K562 (cell line): ENCODE results near the gene CACNA2D2. TPM values are rescaled to one million over a fixed set of nuclear protein-coding genes. Genes with fewer than 3 reads are reported as not detected.

Experiments used
- BCOR ChIP-seq: fragments of 450-650 bp; IDR thresholded peaks from 2 replicates; pipeline ENCODE4 v1.6.1; 2016
- CBFA2T2 ChIP-seq: fragments of 450-650 bp; conservative IDR thresholded peaks from 2 replicates; pipeline ENCODE4 v1.6.1; 2017; ENCODE audit warnings: mild to moderate bottlenecking
- CBX5 ChIP-seq: IDR thresholded peaks from 2 replicates; pipeline ENCODE4 v1.6.1; 2014; ENCODE audit warnings: low read depth, borderline replicate concordance
- CCNT2 ChIP-seq: IDR thresholded peaks from 2 replicates; pipeline ENCODE4 v1.6.1; 2011; ENCODE audit warnings: borderline replicate concordance, low read depth, mild to moderate bottlenecking, moderate library complexity, mixed read lengths, low read length; ENCODE audit not compliant: insufficient read length; ENCODE audit errors: extremely low read depth
- DPF2 ChIP-seq: fragments of 450-650 bp; IDR thresholded peaks from 2 replicates; pipeline ENCODE4 v1.6.1; 2016
- ELF4 ChIP-seq: fragments of 450-650 bp; formaldehyde crosslinking; IDR thresholded peaks from 2 replicates; pipeline ENCODE4 v1.4.0; 2022; ENCODE audit warnings: missing genetic modification characterization
- EP300 ChIP-seq: IDR thresholded peaks from 2 replicates; pipeline ENCODE4 v1.6.1; 2012; ENCODE audit warnings: low read length, improper control_type of control experiment
- FOSL1 ChIP-seq: fragments of 200-800 bp; sonication (Bioruptor generic); conservative IDR thresholded peaks from 2 replicates; pipeline ENCODE4 v1.6.1; 2016; ENCODE audit warnings: missing genetic modification characterization, missing compliant biosample characterization
- GATA2 ChIP-seq: sonication (generic); formaldehyde crosslinking; IDR thresholded peaks from 2 replicates; pipeline ENCODE4 v1.4.0; 2020; ENCODE audit warnings: mild to moderate bottlenecking, missing genetic modification reagents
- HINFP ChIP-seq: fragments of 450-650 bp; conservative IDR thresholded peaks from 2 replicates; pipeline ENCODE4 v1.6.1; 2016; ENCODE audit warnings: missing genetic modification characterization, low read depth, mild to moderate bottlenecking, control low read depth, missing compliant biosample characterization
- KDM5B ChIP-seq: fragments of 200-600 bp; sonication (generic); IDR thresholded peaks from 2 replicates; pipeline ENCODE4 v1.6.1; 2012; ENCODE audit warnings: low read depth, mild to moderate bottlenecking, moderate library complexity, low read length, control low read depth, inconsistent platforms; ENCODE audit not compliant: insufficient replicate concordance
- MEF2D ChIP-seq: conservative IDR thresholded peaks from 2 replicates; pipeline ENCODE4 v1.6.1; 2016; ENCODE audit warnings: low read depth, missing genetic modification characterization, missing compliant biosample characterization
- MXI1 ChIP-seq: IDR thresholded peaks from 2 replicates; pipeline ENCODE4 v1.6.1; 2011; ENCODE audit warnings: low read depth, mild to moderate bottlenecking, improper control_type of control experiment, low read length
- MYNN ChIP-seq, 2 experiments: sonication (generic); formaldehyde crosslinking in 1 of 2; IDR thresholded peaks; 2 replicates each; pipeline versions ENCODE4 v1.5.0 to v1.6.1; 2016 to 2020; ENCODE audit warnings: antibody characterized with exemption in 1 of 2, missing genetic modification reagents in 1 of 2
- NRF1 ChIP-seq, 2 experiments: fragments of 450-650 bp; IDR thresholded peaks in 1 of 2; conservative IDR thresholded peaks in 1 of 2; 2 replicates each; pipeline ENCODE4 v1.6.1; 2014; ENCODE audit warnings: mild to moderate bottlenecking in 2 of 2
- PKNOX1 ChIP-seq: fragments of 450-650 bp; IDR thresholded peaks from 2 replicates; pipeline ENCODE4 v1.6.1; 2016
- SMARCC2 ChIP-seq: fragments of 450-650 bp; IDR thresholded peaks from 2 replicates; pipeline ENCODE4 v1.6.1; 2017; ENCODE audit warnings: antibody characterized with exemption, moderate library complexity, mild to moderate bottlenecking, low read depth
- TAL1 ChIP-seq: fragments of 450-650 bp; IDR thresholded peaks from 2 replicates; pipeline ENCODE4 v1.6.1; 2016; ENCODE audit warnings: mild to moderate bottlenecking
- ZEB2 ChIP-seq: fragments of 450-650 bp; IDR thresholded peaks from 2 replicates; pipeline ENCODE4 v1.6.1; 2016
- ZNF699 ChIP-seq: fragments of 250-450 bp; sonication (Bioruptor Pico); IDR thresholded peaks from 2 replicates; pipeline ENCODE4 v1.8.0; 2021; ENCODE audit warnings: mild to moderate bottlenecking, moderate library complexity; ENCODE audit not compliant: insufficient replicate concordance
- polyA plus RNA-seq, 8 experiments: library from polyadenylated mRNA; depleted of rRNA in 4 of 8; stranded (reverse) in 5 of 8; unstranded in 3 of 8; fragments of >200 nt; fragmentation: Nextera tagmentation in 2 of 8; fragmentation: Illumina TruSeq in 1 of 8; extraction: Ambion mirVana in 2 of 8; extraction: Trizol in 1 of 8; gene quantifications; 2 replicates each; pipeline versions ENCODE4 v1.2.1 to v1.2.3, GENCODE V29; 2011 to 2014; ENCODE audit warnings: inconsistent platforms in 1 of 8, missing spikeins in 1 of 8
- total RNA-seq, 7 experiments: library from RNA; depleted of rRNA in 6 of 7; stranded (reverse); fragments of >200 nt in 6 of 7; fragmentation: Illumina TruSeq in 2 of 7; extraction: Trizol in 2 of 7; gene quantifications; 2 replicates each; pipeline versions ENCODE4 v1.2.1 to v1.2.3, GENCODE V29; 2011 to 2021; ENCODE audit warnings: low replicate concordance in 1 of 7
- TF ChIP-seq, protein P1 (sequence below): fragments of 200-800 bp; sonication (Bioruptor generic); IDR thresholded peaks from 2 replicates; pipeline ENCODE4 v1.6.1; 2017; ENCODE audit warnings: missing genetic modification characterization, missing compliant biosample characterization
- TF ChIP-seq, protein P2 (sequence below): sonication (generic); formaldehyde crosslinking; IDR thresholded peaks from 2 replicates; pipeline ENCODE4 v1.8.0; 2022; ENCODE audit warnings: mild to moderate bottlenecking, missing genetic modification reagents

The CACNA2D2 gene
- total and polyA plus RNA-seq, 9 of the 15 experiments (the other 6 are each of a cell fraction or from before 2014, with no cell fraction given): 0.11 to 0.58 (median 0.36) TPM; not detected in 2

- TF ChIP-seq MYNN (IDR thresholded peaks at IDR 0.05) (peak; percentile 52; the same call in 1 of the 2 replicates), MYNN (CRISPR knock-in tag; IDR thresholded peaks at IDR 0.05) (no peak), NRF1 (conservative IDR thresholded peaks at IDR 0.05 in 1 of 2, IDR thresholded peaks at IDR 0.05 in 1 of 2) (peak in 1 of 2 experiments; percentile 39; a peak in 1 of 4 replicates), TAL1 (peak; percentile 92), ELF4 (0 out of 2 replicates have a peak, but pooled peaks have one; percentile 35), KDM5B (no peak), GATA2 (CRISPR knock-in tag) (peak; percentile 57; the same call in 1 of the 2 replicates), CCNT2 (peak; percentile 71), FOSL1 (tag) (peak; percentile 37; the same call in 1 of the 2 replicates), CBFA2T2 (peak; percentile 91), HINFP (no peak), EP300 (peak; percentile 84), SMARCC2 (peak; percentile 65; the same call in 1 of the 2 replicates), MXI1 (peak; percentile 33; the same call in 1 of the 2 replicates), ZEB2 (peak; percentile 88), MEF2D (tag) (no peak), CBX5 (no peak), DPF2 (peak; percentile 95), BCOR (peak; percentile 66; the same call in 1 of the 2 replicates), PKNOX1 (peak; percentile 31; the same call in 1 of the 2 replicates), ZNF699 (CRISPR knock-in tag) (no peak)
- TF ChIP-seq, protein P1, sequence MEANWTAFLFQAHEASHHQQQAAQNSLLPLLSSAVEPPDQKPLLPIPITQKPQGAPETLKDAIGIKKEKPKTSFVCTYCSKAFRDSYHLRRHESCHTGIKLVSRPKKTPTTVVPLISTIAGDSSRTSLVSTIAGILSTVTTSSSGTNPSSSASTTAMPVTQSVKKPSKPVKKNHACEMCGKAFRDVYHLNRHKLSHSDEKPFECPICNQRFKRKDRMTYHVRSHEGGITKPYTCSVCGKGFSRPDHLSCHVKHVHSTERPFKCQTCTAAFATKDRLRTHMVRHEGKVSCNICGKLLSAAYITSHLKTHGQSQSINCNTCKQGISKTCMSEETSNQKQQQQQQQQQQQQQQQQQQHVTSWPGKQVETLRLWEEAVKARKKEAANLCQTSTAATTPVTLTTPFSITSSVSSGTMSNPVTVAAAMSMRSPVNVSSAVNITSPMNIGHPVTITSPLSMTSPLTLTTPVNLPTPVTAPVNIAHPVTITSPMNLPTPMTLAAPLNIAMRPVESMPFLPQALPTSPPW: peak; percentile 98
- TF ChIP-seq, protein P2, sequence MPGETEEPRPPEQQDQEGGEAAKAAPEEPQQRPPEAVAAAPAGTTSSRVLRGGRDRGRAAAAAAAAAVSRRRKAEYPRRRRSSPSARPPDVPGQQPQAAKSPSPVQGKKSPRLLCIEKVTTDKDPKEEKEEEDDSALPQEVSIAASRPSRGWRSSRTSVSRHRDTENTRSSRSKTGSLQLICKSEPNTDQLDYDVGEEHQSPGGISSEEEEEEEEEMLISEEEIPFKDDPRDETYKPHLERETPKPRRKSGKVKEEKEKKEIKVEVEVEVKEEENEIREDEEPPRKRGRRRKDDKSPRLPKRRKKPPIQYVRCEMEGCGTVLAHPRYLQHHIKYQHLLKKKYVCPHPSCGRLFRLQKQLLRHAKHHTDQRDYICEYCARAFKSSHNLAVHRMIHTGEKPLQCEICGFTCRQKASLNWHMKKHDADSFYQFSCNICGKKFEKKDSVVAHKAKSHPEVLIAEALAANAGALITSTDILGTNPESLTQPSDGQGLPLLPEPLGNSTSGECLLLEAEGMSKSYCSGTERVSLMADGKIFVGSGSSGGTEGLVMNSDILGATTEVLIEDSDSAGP: no peak
Measured at GRCh38 chr3:50539356-50540286, 36.2 kb upstream of the CACNA2D2 start (continued).
